Stomach (tissue), 4 donors: ENCODE results near the gene RNU6-8.

ENCODE experiments used
- EP300 ChIP-seq: sonication (generic); formaldehyde crosslinking; IDR thresholded peaks from one replicate; pipeline ENCODE4 v1.6.1; 2017; ENCODE audit warnings: antibody characterized with exemption
- POLR2A ChIP-seq, 4 donors: fragments of 450-650 bp; IDR thresholded peaks; one replicate each; pipeline ENCODE4 v1.6.1; 2016; ENCODE audit warnings: antibody characterized with exemption in 4 of 4, control low read depth in 2 of 4, mild to moderate bottlenecking in 1 of 4, moderate library complexity in 1 of 4
- POLR2AphosphoS5 ChIP-seq, 3 donors: sonication (generic); formaldehyde crosslinking; IDR thresholded peaks; one replicate each; pipeline ENCODE4 v1.6.1; 2016; ENCODE audit warnings: antibody characterized with exemption in 3 of 3
- TF ChIP-seq, protein P1 (sequence below), 7 experiments: fragments of 450-650 bp in 4 of 7; fragments of 200-600 bp in 3 of 7; sonication (generic) in 3 of 7; IDR thresholded peaks; one replicate each; pipeline ENCODE4 v1.5.1; 2016 to 2019; ENCODE audit warnings: antibody characterized with exemption in 7 of 7, control low read depth in 2 of 7, mild to moderate bottlenecking in 1 of 7

- TF ChIP-seq EP300 (no peak), POLR2A (IDR thresholded peaks at IDR 0.05) (no peak), POLR2AphosphoS5 (IDR thresholded peaks at IDR 0.05) (no peak)
- TF ChIP-seq, protein P1, sequence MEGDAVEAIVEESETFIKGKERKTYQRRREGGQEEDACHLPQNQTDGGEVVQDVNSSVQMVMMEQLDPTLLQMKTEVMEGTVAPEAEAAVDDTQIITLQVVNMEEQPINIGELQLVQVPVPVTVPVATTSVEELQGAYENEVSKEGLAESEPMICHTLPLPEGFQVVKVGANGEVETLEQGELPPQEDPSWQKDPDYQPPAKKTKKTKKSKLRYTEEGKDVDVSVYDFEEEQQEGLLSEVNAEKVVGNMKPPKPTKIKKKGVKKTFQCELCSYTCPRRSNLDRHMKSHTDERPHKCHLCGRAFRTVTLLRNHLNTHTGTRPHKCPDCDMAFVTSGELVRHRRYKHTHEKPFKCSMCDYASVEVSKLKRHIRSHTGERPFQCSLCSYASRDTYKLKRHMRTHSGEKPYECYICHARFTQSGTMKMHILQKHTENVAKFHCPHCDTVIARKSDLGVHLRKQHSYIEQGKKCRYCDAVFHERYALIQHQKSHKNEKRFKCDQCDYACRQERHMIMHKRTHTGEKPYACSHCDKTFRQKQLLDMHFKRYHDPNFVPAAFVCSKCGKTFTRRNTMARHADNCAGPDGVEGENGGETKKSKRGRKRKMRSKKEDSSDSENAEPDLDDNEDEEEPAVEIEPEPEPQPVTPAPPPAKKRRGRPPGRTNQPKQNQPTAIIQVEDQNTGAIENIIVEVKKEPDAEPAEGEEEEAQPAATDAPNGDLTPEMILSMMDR (IDR thresholded peaks at IDR 0.05): no peak
These were observed 37.0 kb downstream of the RNU6-8 start for GRCh38 chr14:32166029-32166428.
